Activated CD4-positive, alpha-beta memory T cell treated with anti-CD3 and anti-CD28 coated beads, Interleukin-2, amount 10 ng/mL, durations not matched to agents 7 days and 5 days (primary cell): ENCODE results near the gene SIGLEC14. TPM values are rescaled to one million over a fixed set of nuclear protein-coding genes. Genes with fewer than 3 reads are reported as not detected.
A peak's percentile ranks its signal among the peaks of the same experiment; 100 is the strongest.
"Not testable (repeated sequence)": the region's sequence is repeated elsewhere in the genome, so short reads cannot be mapped to it uniquely, and the experiment has no call there.

Experiments
- CTCF ChIA-PET: fragments of 350-600 bp; sonication (Branson Sonifier 250); formaldehyde crosslinking; loops from one replicate; lab custom pipeline; 2021; ENCODE audit warnings: antibody characterized with exemption, inconsistent platforms; lab: Charles Lee
- POLR2A ChIA-PET: fragments of 350-600 bp; sonication (Branson Sonifier 250); formaldehyde crosslinking; loops from one replicate; lab custom pipeline; 2021; ENCODE audit warnings: antibody characterized with exemption; lab: Charles Lee
- DNase-seq: peaks from one replicate; pipeline ENCODE4 v3.0.0-alpha.2; 2020
- H3K27ac Mint-ChIP-seq: one replicate; pipeline ENCODE4 v1.8.0; 2021; ENCODE audit warnings: mild to moderate bottlenecking, mixed read lengths
- H3K27me3 Mint-ChIP-seq: one replicate; pipeline ENCODE4 v1.8.0; 2021; ENCODE audit warnings: mixed read lengths
- H3K36me3 Mint-ChIP-seq: one replicate; pipeline ENCODE4 v1.8.0; 2021; ENCODE audit warnings: low read depth, mixed read lengths
- H3K4me1 Mint-ChIP-seq: one replicate; pipeline ENCODE4 v1.8.0; 2021; ENCODE audit warnings: mixed read lengths
- H3K4me3 Mint-ChIP-seq: one replicate; pipeline ENCODE4 v1.8.0; 2021; ENCODE audit warnings: mild to moderate bottlenecking, mixed read lengths
- H3K9me3 Mint-ChIP-seq: one replicate; pipeline ENCODE4 v1.8.0; 2021; ENCODE audit warnings: mixed read lengths
- total RNA-seq, 2 experiments: library from RNA; stranded (reverse); gene quantifications; one replicate each; pipeline ENCODE4 v1.2.3, GENCODE V29; 2021

SIGLEC14 gene
- total RNA-seq, 2 experiments from 2014 or later, result not detected

DNA sequence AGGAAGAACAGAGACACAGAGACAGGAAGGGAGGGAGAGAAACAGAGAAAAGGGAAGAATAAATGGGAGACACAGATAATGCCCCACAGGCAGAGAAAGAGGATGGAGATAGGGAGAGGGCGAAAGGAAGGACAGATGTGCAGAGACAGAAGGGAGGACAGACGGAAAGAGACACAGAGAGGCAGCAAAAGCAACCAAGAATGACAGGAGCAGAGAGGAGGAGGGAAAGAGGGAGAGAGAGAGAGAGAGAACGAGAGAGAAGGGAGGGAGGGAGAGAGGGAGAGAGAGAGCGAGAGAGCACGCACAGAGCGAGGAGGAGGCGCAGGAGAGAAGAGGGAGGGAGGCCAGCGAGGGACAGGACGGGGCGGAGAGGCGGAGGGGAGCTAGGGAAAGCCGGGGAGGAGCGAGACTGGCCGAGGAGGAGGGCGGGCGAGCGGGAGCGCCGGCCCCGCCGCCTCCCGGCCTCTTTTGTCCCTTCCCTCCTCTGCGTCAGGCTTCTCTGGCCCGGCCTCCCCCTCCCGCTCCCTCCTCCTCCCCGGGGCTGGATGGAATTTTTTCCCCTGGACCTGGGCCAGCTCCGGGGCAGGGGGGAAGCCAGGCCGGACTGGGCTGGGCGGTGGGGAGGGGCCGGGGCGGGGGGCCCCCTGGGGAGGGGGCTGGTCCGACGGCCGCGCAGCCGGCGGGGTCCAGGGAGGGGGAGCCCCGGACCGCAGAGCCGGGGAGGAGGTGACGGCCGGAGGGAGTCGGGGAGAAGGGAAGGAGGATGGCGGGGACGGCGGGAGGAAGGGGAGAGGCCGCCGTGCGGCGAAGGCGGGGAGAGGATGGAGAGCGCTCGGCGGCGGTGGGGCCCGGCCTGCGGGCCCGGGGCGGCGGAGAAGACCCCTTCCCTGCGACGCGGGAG lies 42.3 kb upstream of the SIGLEC14 start:
- Mint-ChIP-seq H3K4me3 (peak overlapping the region; percentile 78), H3K36me3 (peaks cover 2% of the 10 kb centered on the region), H3K4me1 (peaks cover 16% of the 10 kb centered on the region), H3K27me3 (peaks cover 16% of the 10 kb centered on the region), H3K9me3 (peaks cover 10% of the 10 kb centered on the region), H3K27ac (no peak overlapping the region)
- ChIA-PET POLR2A (interaction anchor here (0.6 kb wide), 1 partner anchor 19 kb away, joined by 3 read pairs; no protein-coding TSS in a partner anchor), CTCF (interaction anchor here (0.9 kb wide), 1 partner anchor 32 kb away, joined by 3 read pairs; no protein-coding TSS in a partner anchor)
- DNase-seq, result no peak

DNA sequence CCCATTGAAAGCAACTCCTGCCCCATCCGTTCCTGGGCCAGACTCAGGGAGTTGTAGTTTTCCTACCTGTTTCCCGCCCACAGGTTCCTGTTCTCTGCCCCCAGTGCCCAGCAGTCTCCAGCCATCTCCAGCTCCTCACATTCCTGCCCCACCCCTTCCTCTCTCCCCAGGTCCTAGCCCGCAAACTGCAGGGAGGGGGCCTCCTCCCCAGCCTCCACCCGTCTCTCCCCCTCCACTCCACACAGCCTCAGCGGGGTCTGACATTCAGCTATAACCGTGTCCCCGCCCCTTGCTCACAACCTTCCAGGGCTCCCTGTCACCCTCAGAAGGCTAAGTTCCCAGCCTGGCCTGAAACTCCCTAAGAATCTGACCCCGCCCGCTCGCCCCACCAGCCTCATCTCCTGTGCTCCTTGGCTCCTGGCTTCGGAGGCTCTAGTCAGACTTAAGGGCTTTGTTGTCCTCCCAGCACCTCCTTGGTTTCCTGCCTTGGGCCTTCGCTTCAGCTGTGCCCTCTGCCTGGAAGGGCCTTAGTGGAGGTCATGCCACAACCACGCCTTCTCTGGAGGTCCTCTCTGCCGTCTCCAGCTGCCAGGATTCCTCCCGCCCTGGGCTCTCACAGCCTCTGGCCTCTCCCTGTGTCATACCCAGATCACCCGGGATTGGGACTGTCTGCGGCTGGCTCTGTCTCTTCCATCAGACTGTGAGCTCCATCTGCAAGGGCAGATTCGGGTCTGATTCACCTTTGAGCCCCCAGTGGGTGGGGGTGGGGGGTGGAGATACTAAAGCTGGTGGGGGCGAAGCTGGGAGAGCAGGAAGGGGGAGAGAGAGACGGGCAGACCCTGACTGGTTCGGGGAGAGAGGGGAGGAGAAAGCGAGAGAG lies 41.4 kb upstream of the SIGLEC14 start:
- no peak for DNase-seq
- peaks cover 10% of the 10 kb centered on the region for H3K9me3 Mint-ChIP-seq
- H3K27ac Mint-ChIP-seq, result no peak overlapping the region
- peaks cover 2% of the 10 kb centered on the region for H3K36me3 Mint-ChIP-seq
- H3K4me1 Mint-ChIP-seq, result peaks cover 16% of the 10 kb centered on the region
- H3K27me3 Mint-ChIP-seq, result peaks cover 16% of the 10 kb centered on the region
- POLR2A ChIA-PET, result interaction anchor here (0.6 kb wide), 1 partner anchor 20 kb away, joined by 3 read pairs; no protein-coding TSS in a partner anchor
- H3K4me3 Mint-ChIP-seq, result peak overlapping the region; percentile 78
- CTCF ChIA-PET, result no interaction called here

- ChIA-PET POLR2A (no interaction called here), CTCF (no interaction called here)
- Mint-ChIP-seq H3K4me3 (no peak overlapping the region), H3K9me3 (peaks cover 10% of the 10 kb centered on the region), H3K27ac (no peak overlapping the region), H3K4me1 (peaks cover 13% of the 10 kb centered on the region), H3K36me3 (peaks cover 2% of the 10 kb centered on the region), H3K27me3 (peaks cover 16% of the 10 kb centered on the region)
- DNase-seq, result no peak
Observed at GRCh38 chr19:51686171-51686570, 39.5 kb upstream of the SIGLEC14 start.

DNA sequence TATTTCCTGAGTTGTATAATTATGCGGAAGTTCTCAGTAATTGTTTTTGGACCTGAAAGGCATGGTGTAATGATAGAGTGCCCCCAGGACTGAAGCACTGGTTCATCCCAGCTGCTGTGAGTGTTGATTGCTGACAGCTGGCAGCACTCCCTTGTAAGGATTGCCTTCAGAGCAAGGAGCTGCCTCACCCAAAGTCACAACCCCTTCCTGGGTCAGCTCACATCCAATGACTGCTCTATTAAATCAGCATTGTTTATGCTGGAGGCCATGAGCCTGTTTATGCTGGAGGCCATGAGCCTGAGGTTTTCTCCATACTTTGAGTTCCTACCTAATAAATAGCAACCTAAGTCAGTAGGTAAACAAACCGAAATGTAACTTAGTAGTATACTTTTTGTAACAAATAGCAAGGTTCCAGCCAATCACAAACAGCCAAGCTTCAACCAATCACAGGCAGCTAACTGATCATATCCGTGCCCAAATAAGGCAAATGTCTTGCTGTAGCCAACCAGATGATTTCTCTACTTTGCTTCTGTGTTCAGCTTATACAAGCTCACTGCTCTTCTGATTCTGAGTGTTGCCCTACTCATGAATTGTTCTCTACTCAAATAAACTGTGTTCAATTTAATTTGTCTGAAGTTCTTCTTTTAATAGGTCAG lies 34.8 kb upstream of the SIGLEC14 start:
- H3K4me1 Mint-ChIP-seq, result peaks cover 6% of the 10 kb centered on the region
- CTCF ChIA-PET, result interaction anchor here (1.4 kb wide), 1 partner anchor 23 kb away, joined by 4 read pairs; no protein-coding TSS in a partner anchor

GRCh38 chr19:51680474-51680873 lies 33.8 kb upstream of the SIGLEC14 start:
- Mint-ChIP-seq H3K4me3 (no peak overlapping the region), H3K27me3 (peaks cover 9% of the 10 kb centered on the region), H3K36me3 (no peaks in the 10 kb centered on the region), H3K9me3 (peaks cover 16% of the 10 kb centered on the region), H3K27ac (no peak overlapping the region), H3K4me1 (peaks cover 8% of the 10 kb centered on the region)
- CTCF ChIA-PET, result interaction anchor here (1.1 kb wide), 1 partner anchor 23 kb away, joined by 3 read pairs; no protein-coding TSS in a partner anchor
- POLR2A ChIA-PET, result no interaction called here
- DNase-seq, result no peak

More for the DNA sequence above, 34.8 kb upstream of the SIGLEC14 start:
- Mint-ChIP-seq H3K9me3 (peaks cover 17% of the 10 kb centered on the region), H3K4me3 (no peak overlapping the region), H3K36me3 (no peaks in the 10 kb centered on the region), H3K27me3 (peaks cover 9% of the 10 kb centered on the region), H3K27ac (no peak overlapping the region)
- no peak for DNase-seq
- POLR2A ChIA-PET, result no interaction called here

DNA sequence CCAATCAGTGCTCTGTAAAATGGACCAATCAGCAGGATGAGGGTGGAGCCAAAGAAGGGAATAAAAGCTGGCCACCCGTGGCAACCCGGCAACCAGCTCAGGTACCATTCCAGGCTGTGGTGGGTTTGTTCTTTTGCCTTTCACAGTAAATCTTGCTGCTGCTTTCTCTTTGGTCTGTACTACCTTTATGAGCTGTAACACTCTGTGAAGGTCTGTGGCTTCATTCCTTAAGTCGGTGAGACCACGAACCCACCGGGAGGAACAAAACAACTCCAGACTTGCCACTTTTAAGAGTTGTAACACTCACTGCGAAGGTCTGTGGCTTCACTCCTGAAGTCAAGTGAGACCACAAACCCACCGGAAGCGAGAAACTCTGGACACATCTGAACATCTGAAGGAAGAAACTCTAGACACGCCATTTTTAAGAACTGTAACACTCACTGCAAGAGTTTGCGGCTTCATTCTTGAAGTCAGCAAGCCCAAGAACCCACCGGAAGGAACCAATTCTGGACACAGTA lies 30.0 kb upstream of the SIGLEC14 start:
- Mint-ChIP-seq H3K4me1 (peaks cover 8% of the 10 kb centered on the region), H3K27ac (no peak overlapping the region), H3K27me3 (peaks cover 14% of the 10 kb centered on the region), H3K36me3 (no peaks in the 10 kb centered on the region), H3K9me3 (peaks cover 11% of the 10 kb centered on the region), H3K4me3 (no peak overlapping the region)
- ChIA-PET POLR2A (interaction anchor here (1.5 kb wide), 1 partner anchor 27 kb away, joined by 3 read pairs; no protein-coding TSS in a partner anchor), CTCF (interaction anchor here (0.6 to 3.1 kb wide), 2 partner anchors 19 to 202 kb away, joined by 3 to 18 read pairs; no protein-coding TSS in a partner anchor)
- DNase-seq, result no peak

- not testable (repeated sequence) for H3K4me1 Mint-ChIP-seq, H3K27ac Mint-ChIP-seq, H3K36me3 Mint-ChIP-seq, H3K4me3 Mint-ChIP-seq, DNase-seq
- H3K9me3 Mint-ChIP-seq, result peaks cover 11% of the 10 kb centered on the region
- peaks cover 15% of the 10 kb centered on the region for H3K27me3 Mint-ChIP-seq
- POLR2A ChIA-PET, result interaction anchor here (0.9 kb wide), 1 partner anchor 28 kb away, joined by 3 read pairs; no protein-coding TSS in a partner anchor
- CTCF ChIA-PET, result interaction anchor here (3.1 kb wide), 1 partner anchor 18 kb away, joined by 18 read pairs; no protein-coding TSS in a partner anchor
Observed at GRCh38 chr19:51675911-51676565, 29.4 kb upstream of the SIGLEC14 start.

GRCh38 chr19:51668216-51668615 lies 21.6 kb upstream of the SIGLEC14 start:
- POLR2A ChIA-PET, result no interaction called here
- Mint-ChIP-seq H3K27ac (no peak overlapping the region), H3K4me3 (no peak overlapping the region), H3K9me3 (no peaks in the 10 kb centered on the region), H3K27me3 (peaks cover 26% of the 10 kb centered on the region), H3K4me1 (no peaks in the 10 kb centered on the region), H3K36me3 (no peaks in the 10 kb centered on the region)
- DNase-seq, result no peak
- CTCF ChIA-PET, result interaction anchor here (3.4 kb wide), 1 partner anchor 11 kb away, joined by 17 read pairs; no protein-coding TSS in a partner anchor

- Mint-ChIP-seq H3K27ac (no peak overlapping the region), H3K4me3 (no peak overlapping the region), H3K9me3 (no peaks in the 10 kb centered on the region), H3K36me3 (no peaks in the 10 kb centered on the region), H3K27me3 (peaks cover 25% of the 10 kb centered on the region), H3K4me1 (no peaks in the 10 kb centered on the region)
- ChIA-PET POLR2A (no interaction called here), CTCF (no interaction called here)
- DNase-seq, result no peak
Observed at GRCh38 chr19:51664997-51665396, 18.4 kb upstream of the SIGLEC14 start.

GRCh38 chr19:51664131-51664530 lies 17.5 kb upstream of the SIGLEC14 start:
- CTCF ChIA-PET, result no interaction called here
- Mint-ChIP-seq H3K27ac (no peak overlapping the region), H3K4me3 (no peak overlapping the region), H3K36me3 (no peaks in the 10 kb centered on the region), H3K27me3 (peaks cover 25% of the 10 kb centered on the region), H3K9me3 (no peaks in the 10 kb centered on the region), H3K4me1 (no peaks in the 10 kb centered on the region)
- no peak for DNase-seq
- POLR2A ChIA-PET, result no interaction called here

DNA sequence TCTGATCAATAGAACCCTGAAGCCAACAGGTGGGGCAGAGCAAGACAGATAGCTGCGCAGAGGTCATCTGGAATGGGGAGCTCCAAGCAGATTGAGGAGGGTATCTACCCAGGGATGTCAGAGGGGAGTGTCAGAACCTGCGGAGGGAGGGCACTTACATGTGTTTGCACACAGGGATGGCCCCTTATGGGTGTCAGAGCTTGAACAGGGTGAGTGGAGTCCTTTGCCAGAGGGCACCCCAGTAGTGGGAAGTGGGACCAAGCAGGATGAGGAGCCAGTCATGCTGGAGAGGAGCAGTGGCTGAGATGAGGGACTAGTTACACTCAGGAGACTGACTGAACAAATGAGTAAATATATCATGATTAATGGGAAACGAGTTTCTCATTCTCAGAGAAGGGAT lies 17.0 kb upstream of the SIGLEC14 start:
- Mint-ChIP-seq H3K4me3 (no peak overlapping the region), H3K27me3 (peaks cover 25% of the 10 kb centered on the region), H3K36me3 (no peaks in the 10 kb centered on the region), H3K4me1 (no peaks in the 10 kb centered on the region), H3K27ac (no peak overlapping the region), H3K9me3 (no peaks in the 10 kb centered on the region)
- POLR2A ChIA-PET, result no interaction called here
- CTCF ChIA-PET, result interaction anchor here (0.5 kb wide), 1 partner anchor 243 kb away, joined by 3 read pairs; no protein-coding TSS in a partner anchor
- DNase-seq, result no peak
